Measurements from ENCODE around the gene SLC22A1.
"Not testable (repeated sequence)": the region's sequence is repeated elsewhere in the genome, so short reads cannot be mapped to it uniquely, and the experiment has no call there.

The SLC22A1 gene

DNA sequence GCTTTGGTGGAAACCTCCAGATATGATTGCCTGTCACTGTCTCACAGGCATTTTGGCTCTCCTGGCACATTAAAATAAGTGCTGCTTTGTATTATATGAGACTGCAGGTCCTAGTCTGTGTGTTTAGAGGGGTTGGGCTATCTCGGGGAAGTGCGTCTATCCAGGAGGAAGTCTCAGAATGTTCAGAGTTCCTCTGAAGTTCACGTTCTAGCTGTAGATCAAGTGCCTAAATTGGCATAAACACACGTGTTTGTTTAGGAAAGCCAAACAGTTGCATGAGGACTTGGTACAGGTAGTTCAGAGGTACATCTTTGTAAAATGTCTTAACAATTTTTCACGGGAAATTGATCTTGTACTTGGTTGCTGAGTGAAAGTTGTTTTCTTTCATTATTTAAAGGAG is 36.4 kb upstream of the SLC22A1 start:
- H3K27ac ChIP-seq (ENCODE audit: low read depth, low read length): no peak overlapping the region

DNA sequence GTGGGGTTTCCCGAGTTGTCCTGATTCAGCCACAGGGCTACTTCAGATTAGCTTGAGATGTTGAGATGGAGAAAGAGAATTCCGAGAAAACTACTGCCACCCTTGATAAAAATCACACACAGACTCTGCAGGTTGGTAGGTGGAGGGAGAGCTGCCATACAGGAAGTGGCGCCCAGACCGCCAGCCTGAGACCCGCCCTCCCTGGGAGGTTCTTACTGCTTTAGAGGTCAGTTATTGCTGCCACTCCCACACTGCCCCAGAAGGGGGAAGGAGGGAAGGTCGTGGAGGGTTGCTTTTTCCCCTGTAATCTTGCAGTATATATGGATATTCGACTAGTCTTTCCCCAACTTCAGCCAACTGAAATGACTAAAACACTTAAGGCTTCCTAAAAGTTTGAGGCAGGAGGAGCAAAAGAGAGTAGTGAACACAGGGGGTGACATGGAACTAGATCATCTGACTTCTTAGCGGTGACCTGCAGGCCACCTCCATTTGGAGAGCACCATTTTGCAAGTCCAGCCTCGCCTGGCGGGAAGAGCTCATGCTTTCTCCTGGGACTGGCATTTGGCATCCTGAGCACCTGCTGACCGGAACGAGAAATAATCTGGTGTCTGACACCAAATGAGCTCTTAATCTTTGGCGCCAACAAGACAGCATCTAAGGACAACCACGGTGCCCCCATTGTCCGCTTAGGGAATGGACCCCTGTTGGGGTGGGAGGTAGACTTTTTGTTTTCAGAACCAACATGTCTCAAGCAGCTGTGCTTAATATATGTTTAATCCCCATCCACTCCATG is 35.7 kb upstream of the SLC22A1 start:
- Histone ChIP-seq H3K27ac (ENCODE audit: low read depth, low read length) (no peak overlapping the region), H3K4me3 (ENCODE audit: low read depth, low read length) (no peak overlapping the region), H3K79me2 (ENCODE audit: control insufficient read depth, insufficient read depth, low read length, unreplicated experiment) (no peaks in the 10 kb centered on the region), H3K4me1 (ENCODE audit: control insufficient read depth, insufficient read depth, low read length, unreplicated experiment) (peaks cover 5% of the 10 kb centered on the region), H3K27me3 (ENCODE audit: insufficient read depth, low read length) (no peaks in the 10 kb centered on the region), H3K36me3 (ENCODE audit: insufficient read depth, low read length) (peaks cover 27% of the 10 kb centered on the region), H2AFZ (ENCODE audit: low read length, unreplicated experiment) (no peak overlapping the region)

More for the DNA sequence above, 36.4 kb upstream of the SLC22A1 start:
- Histone ChIP-seq H3K79me2 (ENCODE audit: control insufficient read depth, insufficient read depth, low read length, unreplicated experiment) (no peaks in the 10 kb centered on the region), H3K36me3 (ENCODE audit: insufficient read depth, low read length) (peaks cover 30% of the 10 kb centered on the region), H2AFZ (ENCODE audit: low read length, unreplicated experiment) (no peak overlapping the region), H3K4me3 (ENCODE audit: low read depth, low read length) (no peak overlapping the region), H3K4me1 (ENCODE audit: control insufficient read depth, insufficient read depth, low read length, unreplicated experiment) (peaks cover 5% of the 10 kb centered on the region), H3K27me3 (ENCODE audit: insufficient read depth, low read length) (no peaks in the 10 kb centered on the region)

DNA sequence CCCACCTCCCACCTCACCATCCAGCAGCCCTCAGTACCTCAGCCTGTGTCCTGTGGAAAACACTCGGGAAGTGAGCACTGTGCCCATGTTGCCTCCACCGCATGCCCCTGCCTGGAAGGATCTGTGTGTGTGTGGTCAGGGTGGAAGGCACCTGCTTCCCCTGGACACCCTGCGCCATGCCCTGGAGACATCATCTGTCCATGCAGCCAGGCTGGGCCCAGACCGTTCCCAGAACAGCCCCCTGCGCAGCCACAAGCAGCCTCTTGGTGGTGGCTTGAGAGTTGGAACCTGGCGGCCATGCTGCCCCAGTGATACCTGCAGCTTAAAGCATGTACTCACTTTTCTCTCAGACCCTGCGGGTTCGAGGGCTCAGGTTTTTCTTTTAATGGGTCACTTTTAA is 34.9 kb upstream of the SLC22A1 start:
- no peak overlapping the region for H2AFZ ChIP-seq (ENCODE audit: low read length, unreplicated experiment)
- H3K79me2 ChIP-seq (ENCODE audit: control insufficient read depth, insufficient read depth, low read length, unreplicated experiment): no peaks in the 10 kb centered on the region
- no peak overlapping the region for H3K27ac ChIP-seq (ENCODE audit: low read depth, low read length)
- H3K36me3 ChIP-seq (ENCODE audit: insufficient read depth, low read length): peaks cover 27% of the 10 kb centered on the region
- peaks cover 5% of the 10 kb centered on the region for H3K4me1 ChIP-seq (ENCODE audit: control insufficient read depth, insufficient read depth, low read length, unreplicated experiment)
- H3K4me3 ChIP-seq (ENCODE audit: low read depth, low read length): no peak overlapping the region
- no peaks in the 10 kb centered on the region for H3K27me3 ChIP-seq (ENCODE audit: insufficient read depth, low read length)

DNA sequence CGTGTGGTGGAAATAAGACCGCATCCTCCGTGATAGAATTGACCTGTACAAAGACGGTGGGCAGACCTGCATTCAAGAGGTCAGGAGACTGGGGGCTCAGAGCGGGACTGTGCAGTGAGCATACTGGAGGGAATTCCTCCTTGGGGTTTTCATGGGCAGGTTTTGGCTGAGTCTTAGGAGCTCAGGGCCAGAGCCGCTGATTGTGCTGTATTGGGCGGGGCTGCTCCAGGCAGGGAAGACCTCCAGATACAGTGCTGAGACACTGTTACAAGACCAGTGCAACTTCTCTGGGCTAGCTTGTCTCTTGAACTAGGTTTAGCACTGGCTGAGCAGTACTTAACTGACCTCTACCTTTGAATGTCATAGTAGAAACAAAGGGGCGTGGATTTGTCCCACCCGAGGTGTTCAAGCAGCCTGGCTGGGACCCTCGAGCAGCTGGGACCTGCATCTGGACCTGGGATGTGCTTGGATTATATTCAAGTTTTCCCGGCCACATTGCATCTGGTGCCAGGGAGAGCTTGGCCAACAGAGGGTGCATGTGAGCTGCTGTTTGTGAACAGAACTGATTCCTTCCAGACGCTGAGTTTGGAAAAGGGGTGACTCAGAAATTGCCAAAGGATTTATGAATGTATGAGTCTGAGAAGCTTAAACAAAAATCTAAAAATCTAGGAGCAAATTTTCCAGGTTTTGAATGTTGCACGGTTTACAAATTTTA is 33.4 kb upstream of the SLC22A1 start:
- Histone ChIP-seq H3K27me3 (ENCODE audit: insufficient read depth, low read length) (no peaks in the 10 kb centered on the region), H3K79me2 (ENCODE audit: control insufficient read depth, insufficient read depth, low read length, unreplicated experiment) (no peaks in the 10 kb centered on the region), H3K36me3 (ENCODE audit: insufficient read depth, low read length) (peaks cover 27% of the 10 kb centered on the region), H3K4me3 (ENCODE audit: low read depth, low read length) (no peak overlapping the region), H3K27ac (ENCODE audit: low read depth, low read length) (no peak overlapping the region), H2AFZ (ENCODE audit: low read length, unreplicated experiment) (no peak overlapping the region), H3K4me1 (ENCODE audit: control insufficient read depth, insufficient read depth, low read length, unreplicated experiment) (peaks cover 5% of the 10 kb centered on the region)

DNA sequence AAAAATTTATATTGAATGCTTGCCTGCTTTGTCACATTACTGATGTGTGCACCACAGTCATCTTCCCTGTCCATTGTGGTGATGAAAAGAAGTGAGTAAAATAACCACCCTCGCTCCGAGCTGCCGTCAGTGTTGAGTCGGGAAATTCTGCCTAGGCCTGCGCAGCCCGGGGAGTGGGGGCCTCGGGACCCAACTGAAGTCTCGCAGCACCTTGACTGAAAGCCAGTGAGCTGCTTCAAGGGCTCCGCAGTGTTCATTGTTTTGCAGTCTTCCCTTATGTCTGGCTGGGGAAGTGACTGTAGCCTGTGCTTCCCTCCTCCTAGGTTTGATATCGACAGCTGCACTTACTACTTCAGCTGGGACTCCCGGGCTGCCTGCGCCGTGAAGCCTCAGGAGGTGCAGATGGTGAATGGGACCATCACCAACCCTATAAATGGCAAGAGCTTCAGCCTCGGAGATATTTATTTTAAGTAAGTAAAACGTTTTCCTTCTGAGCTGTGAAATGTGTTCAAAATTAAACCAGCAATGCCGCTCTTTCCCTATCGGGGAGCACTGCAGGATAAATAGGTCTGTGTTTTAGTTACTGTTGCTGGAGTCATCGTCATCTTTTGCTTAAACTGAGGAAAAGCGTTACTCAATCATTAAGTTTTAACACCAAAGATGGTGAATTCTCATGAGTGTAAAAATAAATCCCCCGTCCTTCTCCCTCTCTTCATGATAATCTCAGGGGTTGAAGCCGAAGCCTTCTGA is 32.7 kb upstream of the SLC22A1 start:
- Histone ChIP-seq H3K79me2 (ENCODE audit: control insufficient read depth, insufficient read depth, low read length, unreplicated experiment) (no peaks in the 10 kb centered on the region), H3K36me3 (ENCODE audit: insufficient read depth, low read length) (peaks cover 27% of the 10 kb centered on the region), H3K27me3 (ENCODE audit: insufficient read depth, low read length) (no peaks in the 10 kb centered on the region), H3K27ac (ENCODE audit: low read depth, low read length) (no peak overlapping the region), H2AFZ (ENCODE audit: low read length, unreplicated experiment) (no peak overlapping the region), H3K4me1 (ENCODE audit: control insufficient read depth, insufficient read depth, low read length, unreplicated experiment) (peaks cover 5% of the 10 kb centered on the region), H3K4me3 (ENCODE audit: low read depth, low read length) (no peak overlapping the region)

DNA sequence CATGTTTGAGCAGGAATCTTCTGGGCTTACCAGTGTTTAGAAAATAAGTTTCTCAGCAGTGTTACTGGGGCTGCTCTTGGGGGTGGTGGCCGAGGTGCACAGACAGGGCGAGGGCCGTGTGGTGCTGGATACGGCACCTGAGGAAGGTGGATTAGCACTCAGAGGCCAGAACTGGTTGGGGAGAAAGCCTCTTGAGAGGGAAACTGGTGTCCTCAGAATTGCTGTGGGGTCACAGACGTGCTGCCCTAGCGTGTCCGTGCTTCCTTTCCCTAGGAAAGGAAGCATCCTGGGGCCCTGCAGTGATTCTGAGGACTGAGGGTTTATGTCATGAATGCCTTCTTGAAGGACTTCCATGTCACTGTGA is 32.1 kb upstream of the SLC22A1 start:
- Histone ChIP-seq H3K4me3 (ENCODE audit: low read depth, low read length) (no peak overlapping the region), H3K27ac (ENCODE audit: low read depth, low read length) (no peak overlapping the region), H3K36me3 (ENCODE audit: insufficient read depth, low read length) (peaks cover 27% of the 10 kb centered on the region)

DNA sequence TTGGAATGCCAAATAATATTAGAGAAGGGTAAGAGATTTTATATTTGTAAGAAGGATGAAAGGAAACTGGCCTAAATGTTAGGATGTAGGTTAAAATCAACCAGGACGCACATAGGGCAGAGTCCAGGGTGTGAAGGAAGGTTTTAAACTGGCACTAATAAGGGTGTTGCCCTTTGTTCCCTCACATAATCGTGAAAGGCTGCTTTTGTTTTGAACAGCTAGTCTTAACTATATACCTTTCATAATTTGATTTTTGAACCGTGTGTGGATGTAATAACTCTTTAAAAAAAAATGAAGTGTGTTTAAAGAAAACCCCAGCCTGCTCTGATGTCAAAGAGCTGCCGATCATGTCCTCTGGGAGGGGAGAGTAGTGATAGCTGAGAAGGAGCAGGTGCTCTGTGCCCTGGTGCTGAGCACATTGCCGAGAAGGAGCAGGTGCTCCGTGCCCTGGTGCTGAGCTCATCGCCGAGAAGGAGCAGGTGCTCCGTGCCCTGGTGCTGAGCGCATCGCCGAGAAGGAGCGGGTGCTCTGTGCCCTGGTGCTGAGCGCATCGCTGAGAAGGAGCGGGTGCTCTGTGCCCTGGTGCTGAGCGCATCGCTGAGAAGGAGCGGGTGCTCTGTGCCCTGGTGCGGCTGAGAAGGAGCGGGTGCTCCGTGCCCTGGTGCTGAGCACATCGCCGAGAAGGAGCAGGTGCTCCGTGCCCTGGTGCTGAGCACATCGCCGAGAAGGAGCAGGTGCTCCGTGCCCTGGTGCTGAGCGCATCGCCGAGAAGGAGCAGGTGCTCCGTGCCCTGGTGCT is 31.0 kb upstream of the SLC22A1 start:
- H3K27ac ChIP-seq (ENCODE audit: low read depth, low read length); H3K4me3 ChIP-seq (ENCODE audit: low read depth, low read length); H3K27me3 ChIP-seq (ENCODE audit: insufficient read depth, low read length); H3K79me2 ChIP-seq (ENCODE audit: control insufficient read depth, insufficient read depth, low read length, unreplicated experiment); H3K4me1 ChIP-seq (ENCODE audit: control insufficient read depth, insufficient read depth, low read length, unreplicated experiment); H2AFZ ChIP-seq (ENCODE audit: low read length, unreplicated experiment): not testable (repeated sequence)
- peaks cover 26% of the 10 kb centered on the region for H3K36me3 ChIP-seq (ENCODE audit: insufficient read depth, low read length)

More for the DNA sequence above, 32.1 kb upstream of the SLC22A1 start:
- H3K27me3 ChIP-seq (ENCODE audit: insufficient read depth, low read length): no peaks in the 10 kb centered on the region
- H3K4me1 ChIP-seq (ENCODE audit: control insufficient read depth, insufficient read depth, low read length, unreplicated experiment): peaks cover 5% of the 10 kb centered on the region
- H3K79me2 ChIP-seq (ENCODE audit: control insufficient read depth, insufficient read depth, low read length, unreplicated experiment): no peaks in the 10 kb centered on the region
- no peak overlapping the region for H2AFZ ChIP-seq (ENCODE audit: low read length, unreplicated experiment)

DNA sequence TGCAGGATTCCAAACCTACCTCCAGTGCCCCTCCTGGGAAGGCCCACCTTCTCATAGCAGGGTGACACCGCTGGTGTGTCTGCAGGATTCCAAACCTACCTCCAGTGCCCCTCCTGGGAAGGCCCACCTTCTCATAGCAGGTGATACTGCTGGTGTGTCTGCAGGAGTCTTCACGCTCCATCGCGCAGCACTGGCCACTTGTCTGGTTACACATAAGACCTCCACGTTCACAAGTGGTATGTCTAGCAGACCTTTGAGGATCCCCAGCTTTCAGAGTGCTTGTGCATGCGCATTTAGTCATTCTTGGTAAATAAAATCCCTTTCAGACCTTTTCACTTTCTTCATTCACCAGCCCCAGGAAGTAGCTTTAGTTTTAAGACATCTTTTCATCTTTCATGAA is 29.4 kb upstream of the SLC22A1 start:
- H3K27me3 ChIP-seq (ENCODE audit: insufficient read depth, low read length); H3K27ac ChIP-seq (ENCODE audit: low read depth, low read length); H3K4me3 ChIP-seq (ENCODE audit: low read depth, low read length); H2AFZ ChIP-seq (ENCODE audit: low read length, unreplicated experiment); H3K79me2 ChIP-seq (ENCODE audit: control insufficient read depth, insufficient read depth, low read length, unreplicated experiment); H3K4me1 ChIP-seq (ENCODE audit: control insufficient read depth, insufficient read depth, low read length, unreplicated experiment): not testable (repeated sequence)
- peaks cover 21% of the 10 kb centered on the region for H3K36me3 ChIP-seq (ENCODE audit: insufficient read depth, low read length)

DNA sequence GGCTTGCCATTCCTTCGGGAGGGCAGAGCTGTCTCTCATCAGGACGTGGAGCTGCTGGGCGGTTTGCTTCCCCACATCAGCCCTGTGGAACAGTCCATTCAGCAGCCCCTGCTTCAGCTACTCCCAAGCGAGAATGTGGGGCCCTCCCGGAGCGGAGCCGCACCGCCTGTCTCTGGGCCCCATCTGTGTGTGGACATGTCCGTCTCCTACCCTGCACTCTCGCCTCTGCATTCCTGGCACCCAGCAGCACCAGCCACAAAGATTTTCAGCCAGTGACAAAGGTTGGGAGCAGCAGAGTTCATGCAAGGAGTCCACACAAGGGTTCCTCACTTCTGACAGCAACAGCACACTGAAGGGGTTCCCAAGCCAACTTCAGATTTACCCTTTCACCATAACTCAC is 29.0 kb upstream of the SLC22A1 start:
- no peaks in the 10 kb centered on the region for H3K27me3 ChIP-seq (ENCODE audit: insufficient read depth, low read length)
- H3K36me3 ChIP-seq (ENCODE audit: insufficient read depth, low read length): peaks cover 21% of the 10 kb centered on the region
- peaks cover 5% of the 10 kb centered on the region for H3K4me1 ChIP-seq (ENCODE audit: control insufficient read depth, insufficient read depth, low read length, unreplicated experiment)
- H3K79me2 ChIP-seq (ENCODE audit: control insufficient read depth, insufficient read depth, low read length, unreplicated experiment): no peaks in the 10 kb centered on the region
- H3K4me3 ChIP-seq (ENCODE audit: low read depth, low read length): no peak overlapping the region
- H3K27ac ChIP-seq (ENCODE audit: low read depth, low read length): no peak overlapping the region
- H2AFZ ChIP-seq (ENCODE audit: low read length, unreplicated experiment): no peak overlapping the region

DNA sequence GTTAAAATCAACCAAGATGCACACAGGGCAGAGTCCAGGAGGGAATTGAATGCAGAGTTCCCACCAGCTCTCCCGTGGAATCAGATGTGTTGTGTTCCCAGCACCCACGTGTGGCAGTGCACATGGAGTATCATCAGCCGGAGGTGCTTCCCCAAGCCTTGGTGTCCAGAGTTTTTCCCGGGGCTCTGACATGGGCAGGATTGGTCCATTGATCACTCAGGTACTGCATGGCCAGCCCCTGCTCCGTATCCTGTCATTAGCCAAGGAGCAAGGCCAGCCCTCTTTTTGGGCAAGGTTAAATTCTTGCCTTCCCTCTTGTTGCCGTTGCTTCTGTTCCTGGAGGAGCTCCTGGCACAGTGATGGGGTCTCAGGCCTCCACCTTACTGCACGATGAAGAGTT is 28.6 kb upstream of the SLC22A1 start:
- Histone ChIP-seq H3K4me1 (ENCODE audit: control insufficient read depth, insufficient read depth, low read length, unreplicated experiment) (peaks cover 5% of the 10 kb centered on the region), H3K27ac (ENCODE audit: low read depth, low read length) (no peak overlapping the region), H2AFZ (ENCODE audit: low read length, unreplicated experiment) (no peak overlapping the region), H3K79me2 (ENCODE audit: control insufficient read depth, insufficient read depth, low read length, unreplicated experiment) (no peaks in the 10 kb centered on the region), H3K36me3 (ENCODE audit: insufficient read depth, low read length) (peaks cover 26% of the 10 kb centered on the region), H3K27me3 (ENCODE audit: insufficient read depth, low read length) (no peaks in the 10 kb centered on the region), H3K4me3 (ENCODE audit: low read depth, low read length) (no peak overlapping the region)

Measured in ACC112 (cell line).